Hepatocyte (in vitro differentiated cells): ENCODE measurements around the gene SLC23A2.

Experiments used
- CTCF ChIP-seq: fragments of 200-600 bp; sonication (generic); IDR thresholded peaks from 2 replicates; pipeline ENCODE4 v1.5.1; 2016; ENCODE audit warnings: antibody characterized with exemption, mild to moderate bottlenecking; ENCODE audit not compliant: poor library complexity
- EZH2phosphoT487 ChIP-seq: fragments of 200-600 bp; sonication (generic); IDR thresholded peaks from one replicate; pipeline ENCODE4 v1.6.1; 2018; ENCODE audit warnings: antibody characterized with exemption, mild to moderate bottlenecking, low read depth, moderate library complexity; ENCODE audit not compliant: unreplicated experiment, severe bottlenecking

GRCh38 chr20:4946986-4947385 is 54.3 kb downstream of the SLC23A2 start:
- no peak for TF ChIP-seq CTCF
- TF ChIP-seq EZH2phosphoT487 = no peak
